Right lobe of liver (tissue), 6 donors: ENCODE measurements around the gene ABLIM2. TPM values are rescaled to one million over a fixed set of nuclear protein-coding genes. Genes with fewer than 3 reads are reported as not detected.

Source experiments
- ATAC-seq, 4 donors: fragments of 200-7000 bp; cut with Tn5 transposase; one replicate each; pipeline ENCODE4 v1.9.1; 2020; ENCODE audit warnings: mild to moderate bottlenecking in 4 of 4, moderate library complexity in 4 of 4
- DNase-seq, 3 donors: peaks; one replicate each; pipeline ENCODE4 v3.0.0-alpha.2; 2020
- H3K27ac ChIP-seq, 3 donors: fragments of 200-600 bp; one replicate each; pipeline ENCODE4 v1.8.0; 2022
- H3K27me3 ChIP-seq, 2 donors: fragments of 200-600 bp; one replicate each; pipeline ENCODE4 v1.8.0; 2022
- H3K36me3 ChIP-seq, 4 donors: fragments of 200-600 bp; sonication (generic) in 1 of 4; one replicate each; pipeline versions ENCODE4 v1.5.1 to v1.8.0; 2017 to 2022; ENCODE audit warnings: control low read depth in 1 of 4
- H3K4me1 ChIP-seq, 4 donors: fragments of 200-600 bp; sonication (generic) in 1 of 4; one replicate each; pipeline versions ENCODE4 v1.5.1 to v1.8.0; 2017 to 2022; ENCODE audit warnings: control low read depth in 1 of 4
- H3K4me3 ChIP-seq, 3 donors: fragments of 200-600 bp; one replicate each; pipeline ENCODE4 v1.8.0; 2022
- H3K9me3 ChIP-seq, 4 donors: fragments of 200-600 bp; sonication (generic) in 1 of 4; one replicate each; pipeline versions ENCODE4 v1.5.1 to v1.8.0; 2017 to 2022; ENCODE audit warnings: control low read depth in 1 of 4
- CTCF ChIP-seq, 4 donors: fragments of 200-600 bp in 3 of 4; fragments of 450-650 bp in 1 of 4; IDR thresholded peaks; one replicate each; pipeline versions ENCODE4 v1.5.1 to v1.8.0; 2016 to 2022; ENCODE audit warnings: antibody characterized with exemption in 4 of 4, mild to moderate bottlenecking in 2 of 4
- POLR2A ChIP-seq: fragments of 450-650 bp; IDR thresholded peaks from one replicate; pipeline ENCODE4 v1.6.1; 2017; ENCODE audit warnings: antibody characterized with exemption, mild to moderate bottlenecking
- WGBS: methylation state at CpG from one replicate; pipeline ENCODE4 v1.1.6; 2018; ENCODE audit warnings: low coverage, low lambda C conversion rate; ENCODE audit not compliant: insufficient coverage; ENCODE audit errors: missing lambda C conversion rate; 5-methylcytosine and 5-hydroxymethylcytosine counted together
- intact Hi-C, 2 donors: fragments of 100-400 bp; cut with DNase I; formaldehyde crosslinking; loops; one replicate each; pipeline versions ENCODE4 v1.11.2 to v1.14.1; 2022
- total RNA-seq, 6 experiments: library from RNA; depleted of rRNA in 2 of 6; stranded (reverse); fragments of >200 nt in 2 of 6; fragmentation: NEBNext Ultra II Directional in 3 of 6; extraction: Animal tissue kit (Norgen Biotek cat#: 25700) in 3 of 6; gene quantifications; one replicate each; pipeline versions ENCODE4 v1.1.0 to v1.2.4, GENCODE V29; 2016 to 2023
- donor health status: DM: no; HTN: yes; CAD: no.
- donor health status: DM: no; HTN: no; CAD: no.
- donor health status: DM: no; HTN: no; CAD: no.
- donor health status: DM: no; HTN: yes; CAD: no.
- donor health status: DM: no; HTN: yes; CAD: no.

Gene ABLIM2
- total RNA-seq, 6 experiments from 2014 or later: 0.93 to 3.5 (median 2.3) TPM

GRCh38 chr4:8147231-8147970, 11.2 kb downstream of the ABLIM2 start:
- no peak for DNase-seq
- H3K4me1 ChIP-seq: peaks cover 0 to 22% (median 4%) of the 10 kb centered on the region in 4 donors
- H3K36me3 ChIP-seq: no peaks in the 10 kb centered on the region
- H3K9me3 ChIP-seq: no peaks in the 10 kb centered on the region
- WGBS: 64% methylated on average over 13 of the region's 19 CpGs
- no peak for ATAC-seq
- H3K27ac ChIP-seq: no peak overlapping the region
- H3K4me3 ChIP-seq: no peak overlapping the region
- TF ChIP-seq CTCF (IDR thresholded peaks at IDR 0.05) (no peak), POLR2A (no peak)
- H3K27me3 ChIP-seq: no peaks in the 10 kb centered on the region
- intact Hi-C loops: no loop called here

GRCh38 chr4:8146157-8146556, 12.5 kb downstream of the ABLIM2 start:
- H3K27me3 ChIP-seq: no peaks in the 10 kb centered on the region
- H3K36me3 ChIP-seq: no peaks in the 10 kb centered on the region
- H3K9me3 ChIP-seq: no peaks in the 10 kb centered on the region
- H3K4me3 ChIP-seq: no peak overlapping the region
- ATAC-seq (no peak), DNase-seq (no peak)
- peaks cover 0 to 22% (median 4%) of the 10 kb centered on the region in 4 donors for H3K4me1 ChIP-seq
- no peak overlapping the region for H3K27ac ChIP-seq
- TF ChIP-seq CTCF (IDR thresholded peaks at IDR 0.05) (no peak), POLR2A (no peak)
- intact Hi-C loops: no loop called here
- WGBS: 75% methylated on average over 9 of the region's 9 CpGs

GRCh38 chr4:8144359-8144758, 14.3 kb downstream of the ABLIM2 start:
- peaks cover 0 to 22% (median 4%) of the 10 kb centered on the region in 4 donors for H3K4me1 ChIP-seq
- DNase-seq (no peak), ATAC-seq (peak in 2 of 4 donors; percentile 3 to 11)
- intact Hi-C loops: no loop called here
- peak overlapping the region in 1 of 3 donors; percentile 68 for H3K27ac ChIP-seq
- TF ChIP-seq POLR2A (no peak), CTCF (IDR thresholded peaks at IDR 0.05) (no peak)
- no peaks in the 10 kb centered on the region for H3K36me3 ChIP-seq
- no peaks in the 10 kb centered on the region for H3K27me3 ChIP-seq
- no peaks in the 10 kb centered on the region for H3K9me3 ChIP-seq
- no peak overlapping the region for H3K4me3 ChIP-seq
- 18% methylated on average over 8 of the region's 15 CpGs for WGBS

- no peak overlapping the region for H3K4me3 ChIP-seq
- peaks cover 0 to 22% (median 4%) of the 10 kb centered on the region in 4 donors for H3K4me1 ChIP-seq
- no peak overlapping the region for H3K27ac ChIP-seq
- WGBS: 72% methylated on average over 2 of the region's 11 CpGs
- TF ChIP-seq POLR2A (no peak), CTCF (IDR thresholded peaks at IDR 0.05) (no peak)
- H3K27me3 ChIP-seq: no peaks in the 10 kb centered on the region
- intact Hi-C loops: no loop called here
- no peak for ATAC-seq
- no peak for DNase-seq
- H3K36me3 ChIP-seq: no peaks in the 10 kb centered on the region
- H3K9me3 ChIP-seq: no peaks in the 10 kb centered on the region
Measured at GRCh38 chr4:8143392-8144140, 15.0 kb downstream of the ABLIM2 start.
